Fibroblast of pulmonary artery (primary cell): ENCODE measurements around the gene ZDHHC23.

ENCODE experiments used
- DNase-seq: peaks from one replicate; pipeline ENCODE4 v3.0.0-alpha.2; 2010; ENCODE audit warnings: low read depth
- H3K4me3 ChIP-seq: replicated peaks from 2 replicates; pipeline ENCODE4 v1.5.1; 2011; ENCODE audit warnings: low read depth, mild to moderate bottlenecking, control low read depth, low read length, moderate library complexity
- CTCF ChIP-seq: IDR thresholded peaks from 2 replicates; pipeline ENCODE4 v1.5.1; 2011; ENCODE audit warnings: mild to moderate bottlenecking, control low read depth, low read length, inconsistent platforms; ENCODE audit errors: missing control alignments

ZDHHC23 gene

GRCh38 chr3:113954091-113954685 lies 6.4 kb downstream of the ZDHHC23 start:
- no peak overlapping the region for H3K4me3 ChIP-seq
- no peak for DNase-seq
- no peak for TF ChIP-seq CTCF

DNA sequence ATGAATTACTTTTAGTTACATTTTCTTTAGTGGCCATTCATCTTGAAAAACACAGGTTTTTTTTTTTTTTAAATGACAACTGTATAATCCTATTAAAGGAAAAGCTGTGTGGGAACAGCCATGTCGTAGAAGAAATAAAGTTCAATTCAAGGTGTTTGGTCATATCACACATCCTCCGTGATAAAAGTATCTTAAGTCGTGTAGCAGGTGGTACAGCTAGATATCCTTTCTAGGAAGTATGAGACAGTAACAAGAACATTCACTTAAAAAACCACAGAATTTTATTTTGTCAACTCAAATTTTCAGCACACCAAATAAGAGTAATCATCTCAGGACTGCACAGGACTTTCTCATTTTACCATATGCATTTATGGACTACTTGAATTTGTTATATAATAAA lies 16.1 kb downstream of the ZDHHC23 start:
- no peak for TF ChIP-seq CTCF
- no peak for DNase-seq
- no peak overlapping the region for H3K4me3 ChIP-seq

DNA sequence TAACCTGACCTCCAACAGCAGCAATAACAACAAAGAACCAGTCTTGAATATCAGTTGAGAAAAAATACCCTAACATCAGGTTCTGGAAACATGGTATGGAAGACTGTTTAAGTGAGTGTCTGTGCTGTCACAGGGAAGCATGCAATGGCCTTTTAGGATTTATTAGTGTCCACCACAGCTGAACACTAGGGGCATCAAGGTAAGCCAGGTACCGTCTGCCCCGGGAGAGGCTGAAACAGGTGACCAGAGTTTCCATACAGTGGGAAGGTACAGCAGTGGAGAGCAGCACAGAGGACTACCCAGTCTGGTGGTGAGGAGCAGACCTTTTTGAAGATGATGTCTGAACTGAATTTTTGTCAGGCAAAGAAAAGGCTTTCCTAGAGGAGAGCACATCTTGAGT lies 18.4 kb downstream of the ZDHHC23 start:
- H3K4me3 ChIP-seq = no peak overlapping the region
- DNase-seq = no peak
- no peak for TF ChIP-seq CTCF

DNA sequence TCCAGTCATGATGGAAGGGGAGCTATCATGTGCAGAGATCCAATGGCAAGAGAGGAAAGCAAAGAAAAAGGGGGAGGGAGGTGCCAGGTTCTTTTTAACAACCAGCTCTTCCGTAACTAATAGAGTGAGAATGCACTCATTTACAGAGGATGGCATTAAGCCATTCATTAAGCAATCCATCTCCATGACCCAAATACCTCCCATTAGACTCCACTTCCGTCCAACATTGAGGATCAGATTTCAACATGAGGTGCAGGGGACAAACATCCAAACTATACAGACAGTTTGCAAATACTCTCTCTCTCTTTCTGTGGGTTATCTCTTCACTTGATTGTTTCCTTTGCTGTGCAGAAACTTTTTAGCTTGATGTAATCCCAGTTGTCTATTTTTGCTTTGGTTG lies 21.2 kb downstream of the ZDHHC23 start:
- peak; percentile 51 for DNase-seq

DNA sequence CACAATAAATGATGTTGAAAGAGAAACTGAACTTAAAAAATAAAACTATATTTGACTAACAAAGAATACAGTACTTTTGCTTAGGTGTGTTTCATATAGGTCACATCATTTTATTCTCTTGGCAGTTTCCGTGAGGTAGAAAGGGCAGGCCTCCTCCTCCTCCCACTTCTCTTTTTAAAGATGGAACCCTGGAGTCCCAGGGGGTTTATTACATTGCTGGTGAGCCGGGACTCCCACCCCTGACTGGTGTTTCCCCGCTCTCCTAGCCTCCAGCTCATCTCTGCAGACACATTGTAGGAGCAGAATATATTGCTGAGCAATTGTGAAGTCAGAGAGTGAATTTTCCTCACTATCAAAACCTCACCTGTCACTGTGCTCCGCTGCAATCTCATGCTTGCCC lies 30.0 kb downstream of the ZDHHC23 start:
- H3K4me3 ChIP-seq = no peak overlapping the region
- no peak for DNase-seq
- no peak for TF ChIP-seq CTCF

More for the DNA sequence above, 21.2 kb downstream of the ZDHHC23 start:
- no peak for TF ChIP-seq CTCF
- H3K4me3 ChIP-seq = no peak overlapping the region

GRCh38 chr3:113979916-113980315 lies 32.1 kb downstream of the ZDHHC23 start:
- no peak overlapping the region for H3K4me3 ChIP-seq
- TF ChIP-seq CTCF = no peak
- no peak for DNase-seq

GRCh38 chr3:113981803-113982202 lies 34.0 kb downstream of the ZDHHC23 start:
- no peak for DNase-seq
- H3K4me3 ChIP-seq = no peak overlapping the region
- TF ChIP-seq CTCF = no peak
